ENCODE measurements around the gene CCDC170.

- TF ChIP-seq EP300 (IDR thresholded peaks at IDR 0.05; ENCODE audit: borderline replicate concordance in 1 of 2, low read depth in 2 of 2, low read length in 2 of 2) (no peak), SIN3A (conservative IDR thresholded peaks at IDR 0.05 in 1 of 2, IDR thresholded peaks at IDR 0.05 in 1 of 2; ENCODE audit: low read depth in 1 of 2, low read length in 2 of 2) (no peak), CTCF (IDR thresholded peaks at IDR 0.05; ENCODE audit: control extremely low read depth in 1 of 3, insufficient read depth in 1 of 3, low read depth in 1 of 3, low read length in 3 of 3) (no peak), POLR2AphosphoS5 (IDR thresholded peaks at IDR 0.05; ENCODE audit: low read depth, low read length) (no peak), YY1 (IDR thresholded peaks at IDR 0.05; ENCODE audit: low read depth, low read length) (no peak), CTBP2 (IDR thresholded peaks at IDR 0.05; ENCODE audit: borderline replicate concordance, insufficient read depth, insufficient read length, low read length) (no peak)
Observed at GRCh38 chr6:151629791-151630190, 136.0 kb downstream of the CCDC170 start.
